Measurements from ENCODE around the gene RCBTB2. TPM values are rescaled to one million over a fixed set of nuclear protein-coding genes. Genes with fewer than 3 reads are reported as not detected.
A peak's percentile ranks its signal among the peaks of the same experiment; 100 is the strongest.

Gene RCBTB2
- 17.5 TPM for polyA plus RNA-seq (2013, experiment 1 of 2)
- polyA plus RNA-seq (2013, experiment 2 of 2), result 17.4 TPM

DNA sequence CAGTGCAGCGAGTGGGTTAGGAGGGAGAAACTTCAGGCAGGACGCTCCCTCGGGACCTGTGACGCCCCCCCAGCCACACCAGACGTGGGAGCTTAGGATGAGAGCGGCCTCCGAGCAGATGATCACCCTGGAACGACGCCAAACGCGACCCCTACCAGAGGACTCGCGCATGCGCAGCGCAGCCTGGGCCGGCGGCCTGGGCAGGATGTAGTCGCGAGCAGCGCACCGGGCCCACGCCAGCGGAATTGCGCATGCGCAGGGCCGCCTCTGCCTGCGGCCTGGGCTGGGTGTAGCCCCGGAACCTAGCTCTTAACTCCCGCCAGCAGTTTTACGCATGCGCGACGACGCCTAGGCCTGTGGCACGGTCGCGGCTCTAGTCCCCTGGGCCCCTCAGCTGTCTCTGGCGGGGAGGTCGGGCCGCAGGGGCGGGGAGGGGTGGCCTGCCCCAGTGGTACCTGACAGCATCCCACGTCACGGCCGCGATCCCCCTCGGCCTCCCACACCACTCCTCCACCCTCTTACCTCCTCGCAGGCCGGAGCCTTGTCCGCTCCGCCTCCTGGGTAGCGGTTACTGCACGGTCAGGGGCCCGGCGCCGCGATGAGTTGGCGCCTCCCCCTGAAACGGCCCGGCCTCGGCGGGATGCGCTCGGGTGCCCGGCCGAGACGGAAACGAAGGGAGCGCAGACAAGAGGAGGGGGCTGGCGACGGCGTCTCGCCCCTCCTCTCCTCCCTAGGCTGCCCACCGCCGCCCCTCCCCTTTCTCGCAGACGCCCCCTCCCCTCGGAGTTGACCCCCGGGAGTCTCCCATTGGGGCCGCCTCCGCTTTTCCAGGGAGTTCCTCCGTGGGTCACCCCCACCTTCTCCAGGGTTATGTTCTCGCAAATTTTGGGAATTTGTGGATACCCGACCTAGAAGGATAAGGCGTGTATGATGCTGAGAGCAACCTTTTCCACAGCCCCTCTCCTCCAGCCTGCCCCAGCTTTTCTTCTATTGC lies at the start of gene RCBTB2:
TSS of gene RCBTB2 (minus strand) at position 575 of the 994 bp plus-strand sequence. CDS start 11,141 bp downstream, outside the sequence.
- H3K4me1 ChIP-seq (ENCODE audit: control insufficient read depth in 2 of 2, insufficient read depth in 1 of 2, low read depth in 1 of 2, low read length in 2 of 2), result peaks cover 0 to 9% of the 10 kb centered on the region in 2 donors
- H3K9me3 ChIP-seq (replicated peaks in 1 of 2; ENCODE audit: control insufficient read depth in 2 of 2, insufficient read depth in 1 of 2, low read depth in 1 of 2, low read length in 2 of 2), result no peaks in the 10 kb centered on the region
- no peak within 1 kb of the TSS for H3K4ac ChIP-seq (ENCODE audit: low read length)
- H3K36me3 ChIP-seq (replicated peaks in 1 of 2; ENCODE audit: control insufficient read depth in 2 of 2, insufficient read depth in 2 of 2, low read length in 2 of 2), result no peaks in the 10 kb centered on the region
- H3K4me2 ChIP-seq (ENCODE audit: insufficient read depth, low read length, poor library complexity, severe bottlenecking), result peak within 1 kb of the TSS; percentile 75
- H4K91ac ChIP-seq (ENCODE audit: low read depth, low read length, poor library complexity), result no peak within 1 kb of the TSS
- peak within 1 kb of the TSS; percentile 77 to 90 for H3K4me3 ChIP-seq (ENCODE audit: low read length in 2 of 2)
- peak within 1 kb of the TSS; percentile 92 for H3K14ac ChIP-seq (ENCODE audit: low read length)
- peak; percentile 97 for DNase-seq (ENCODE audit: low spot score)
- H2BK120ac ChIP-seq (ENCODE audit: low read depth, low read length), result peak within 1 kb of the TSS; percentile 62
- H2AFZ ChIP-seq (ENCODE audit: low read length), result peak within 1 kb of the TSS; percentile 98
- H3K79me1 ChIP-seq (ENCODE audit: low read depth, low read length), result no peaks in the 10 kb centered on the region
- H2BK12ac ChIP-seq (ENCODE audit: low read length), result peak within 1 kb of the TSS; percentile 53
- peak within 1 kb of the TSS; percentile 93 for H2BK5ac ChIP-seq (ENCODE audit: low read length)
- WGBS, 2 donors (ENCODE audit: extremely low coverage in 2 of 2, insufficient read length in 2 of 2, insufficient replicate concordance in 1 of 2), result no CpG with 5 or more reads among the region's 84 CpGs
- H3K9ac ChIP-seq (ENCODE audit: low read depth, low read length, poor library complexity), result peak within 1 kb of the TSS; percentile 98
- H3K27ac ChIP-seq (replicated peaks; ENCODE audit: low read length), result peak within 1 kb of the TSS; percentile 96
- no peak within 1 kb of the TSS for H2BK15ac ChIP-seq (ENCODE audit: low read length)
- H3K18ac ChIP-seq (ENCODE audit: low read length), result peak within 1 kb of the TSS; percentile 100
- H4K8ac ChIP-seq (ENCODE audit: low read depth, low read length), result peak within 1 kb of the TSS; percentile 99
- peaks cover 0 to 11% (median 0%) of the 10 kb centered on the region in 3 experiments for H3K27me3 ChIP-seq (ENCODE audit: control insufficient read depth in 3 of 3, insufficient read depth in 3 of 3, low read depth in 1 of 3, low read length in 3 of 3)
- peak within 1 kb of the TSS; percentile 82 for H3K23ac ChIP-seq (ENCODE audit: low read depth, low read length, poor library complexity)
- peak within 1 kb of the TSS; percentile 82 for H2AK5ac ChIP-seq (ENCODE audit: low read depth, low read length)

GRCh38 chr13:48582084-48582483 lies 49.2 kb upstream of the RCBTB2 start:
- Histone ChIP-seq H4K91ac (ENCODE audit: low read depth, low read length, poor library complexity) (peak overlapping the region; percentile 86), H3K36me3 (replicated peaks in 1 of 2; ENCODE audit: control insufficient read depth in 2 of 2, insufficient read depth in 2 of 2, low read length in 2 of 2) (no peaks in the 10 kb centered on the region), H3K14ac (ENCODE audit: low read length) (no peak overlapping the region), H3K27me3 (ENCODE audit: control insufficient read depth in 3 of 3, insufficient read depth in 3 of 3, low read depth in 1 of 3, low read length in 3 of 3) (no peaks in the 10 kb centered on the region), H2BK5ac (ENCODE audit: low read length) (peak overlapping the region; percentile 21), H2AFZ (ENCODE audit: low read length) (no peak overlapping the region), H3K27ac (replicated peaks; ENCODE audit: low read length) (no peak overlapping the region), H3K4ac (ENCODE audit: low read length) (no peak overlapping the region), H3K4me3 (ENCODE audit: low read length in 2 of 2) (no peak overlapping the region), H3K79me1 (ENCODE audit: low read depth, low read length) (no peaks in the 10 kb centered on the region), H4K8ac (ENCODE audit: low read depth, low read length) (no peak overlapping the region), H3K23ac (ENCODE audit: low read depth, low read length, poor library complexity) (no peak overlapping the region), H3K9ac (ENCODE audit: low read depth, low read length, poor library complexity) (no peak overlapping the region), H3K18ac (ENCODE audit: low read length) (peak overlapping the region; percentile 39), H3K4me1 (ENCODE audit: control insufficient read depth in 2 of 2, insufficient read depth in 1 of 2, low read depth in 1 of 2, low read length in 2 of 2) (peaks cover 0 to 10% of the 10 kb centered on the region in 2 donors), H3K9me3 (replicated peaks in 1 of 2; ENCODE audit: control insufficient read depth in 2 of 2, insufficient read depth in 1 of 2, low read depth in 1 of 2, low read length in 2 of 2) (no peaks in the 10 kb centered on the region), H2AK5ac (ENCODE audit: low read depth, low read length) (peak overlapping the region; percentile 82), H3K4me2 (ENCODE audit: insufficient read depth, low read length, poor library complexity, severe bottlenecking) (no peak overlapping the region), H2BK15ac (ENCODE audit: low read length) (no peak overlapping the region), H2BK120ac (ENCODE audit: low read depth, low read length) (no peak overlapping the region), H2BK12ac (ENCODE audit: low read length) (no peak overlapping the region)
- DNase-seq (ENCODE audit: low spot score), result no peak
- WGBS, 2 donors (ENCODE audit: extremely low coverage in 2 of 2, insufficient read length in 2 of 2, insufficient replicate concordance in 1 of 2), result no CpG with 5 or more reads among the region's 3 CpGs

DNA sequence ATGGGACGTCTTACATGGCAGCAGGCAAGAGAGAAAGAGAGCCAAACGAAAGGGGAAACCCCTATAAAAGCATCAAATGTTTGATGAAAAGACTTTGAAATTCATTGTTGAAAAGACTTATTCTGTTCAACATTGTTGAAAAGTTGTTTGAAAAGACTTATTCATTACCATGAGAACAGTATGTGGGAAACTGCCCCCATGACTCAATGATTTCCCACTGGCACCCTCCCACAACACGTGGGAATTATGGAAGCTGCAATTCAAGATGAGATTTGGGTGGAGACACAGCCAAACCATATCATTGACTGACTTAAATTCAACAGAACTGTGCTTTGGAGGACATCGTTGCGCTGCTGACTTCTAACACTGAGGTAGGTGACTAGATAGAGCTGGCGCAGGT lies 48.0 kb upstream of the RCBTB2 start:
- H4K91ac ChIP-seq (ENCODE audit: low read depth, low read length, poor library complexity), result no peak overlapping the region
- WGBS, 2 donors (ENCODE audit: extremely low coverage in 2 of 2, insufficient read length in 2 of 2, insufficient replicate concordance in 1 of 2), result no CpG with 5 or more reads among the region's 6 CpGs
- H3K18ac ChIP-seq (ENCODE audit: low read length), result no peak overlapping the region
- H3K4me3 ChIP-seq (ENCODE audit: low read length in 2 of 2), result no peak overlapping the region
- no peak overlapping the region for H2BK12ac ChIP-seq (ENCODE audit: low read length)
- H2BK120ac ChIP-seq (ENCODE audit: low read depth, low read length), result no peak overlapping the region
- H2BK15ac ChIP-seq (ENCODE audit: low read length), result no peak overlapping the region
- no peak overlapping the region for H3K9ac ChIP-seq (ENCODE audit: low read depth, low read length, poor library complexity)
- no peak overlapping the region for H4K8ac ChIP-seq (ENCODE audit: low read depth, low read length)
- no peak overlapping the region for H2AK5ac ChIP-seq (ENCODE audit: low read depth, low read length)
- H3K9me3 ChIP-seq (replicated peaks in 1 of 2; ENCODE audit: control insufficient read depth in 2 of 2, insufficient read depth in 1 of 2, low read depth in 1 of 2, low read length in 2 of 2), result no peaks in the 10 kb centered on the region
- H3K4me2 ChIP-seq (ENCODE audit: insufficient read depth, low read length, poor library complexity, severe bottlenecking), result no peak overlapping the region
- H3K79me1 ChIP-seq (ENCODE audit: low read depth, low read length), result no peaks in the 10 kb centered on the region
- H3K36me3 ChIP-seq (replicated peaks in 1 of 2; ENCODE audit: control insufficient read depth in 2 of 2, insufficient read depth in 2 of 2, low read length in 2 of 2), result no peaks in the 10 kb centered on the region
- peak overlapping the region; percentile 26 for H2AFZ ChIP-seq (ENCODE audit: low read length)
- H3K4ac ChIP-seq (ENCODE audit: low read length), result no peak overlapping the region
- H3K4me1 ChIP-seq (ENCODE audit: control insufficient read depth in 2 of 2, insufficient read depth in 1 of 2, low read depth in 1 of 2, low read length in 2 of 2), result peaks cover 0 to 6% of the 10 kb centered on the region in 2 donors
- H3K27me3 ChIP-seq (ENCODE audit: control insufficient read depth in 3 of 3, insufficient read depth in 3 of 3, low read depth in 1 of 3, low read length in 3 of 3), result no peaks in the 10 kb centered on the region
- no peak for DNase-seq (ENCODE audit: low spot score)
- no peak overlapping the region for H3K27ac ChIP-seq (replicated peaks; ENCODE audit: low read length)
- no peak overlapping the region for H3K23ac ChIP-seq (ENCODE audit: low read depth, low read length, poor library complexity)
- H2BK5ac ChIP-seq (ENCODE audit: low read length), result no peak overlapping the region
- H3K14ac ChIP-seq (ENCODE audit: low read length), result no peak overlapping the region

- Histone ChIP-seq H3K23ac (ENCODE audit: low read depth, low read length, poor library complexity) (no peak overlapping the region), H4K91ac (ENCODE audit: low read depth, low read length, poor library complexity) (no peak overlapping the region), H3K27ac (replicated peaks; ENCODE audit: low read length) (no peak overlapping the region), H3K18ac (ENCODE audit: low read length) (no peak overlapping the region), H3K4me2 (ENCODE audit: insufficient read depth, low read length, poor library complexity, severe bottlenecking) (no peak overlapping the region), H2BK12ac (ENCODE audit: low read length) (no peak overlapping the region), H3K36me3 (replicated peaks in 1 of 2; ENCODE audit: control insufficient read depth in 2 of 2, insufficient read depth in 2 of 2, low read length in 2 of 2) (no peaks in the 10 kb centered on the region), H3K4me1 (ENCODE audit: control insufficient read depth in 2 of 2, insufficient read depth in 1 of 2, low read depth in 1 of 2, low read length in 2 of 2) (peaks cover 0 to 6% of the 10 kb centered on the region in 2 donors), H4K8ac (ENCODE audit: low read depth, low read length) (no peak overlapping the region), H2BK5ac (ENCODE audit: low read length) (no peak overlapping the region), H3K14ac (ENCODE audit: low read length) (no peak overlapping the region), H2BK15ac (ENCODE audit: low read length) (no peak overlapping the region), H3K4me3 (ENCODE audit: low read length in 2 of 2) (no peak overlapping the region), H3K79me1 (ENCODE audit: low read depth, low read length) (no peaks in the 10 kb centered on the region), H3K4ac (ENCODE audit: low read length) (no peak overlapping the region), H2BK120ac (ENCODE audit: low read depth, low read length) (no peak overlapping the region), H3K27me3 (ENCODE audit: control insufficient read depth in 3 of 3, insufficient read depth in 3 of 3, low read depth in 1 of 3, low read length in 3 of 3) (no peaks in the 10 kb centered on the region), H3K9ac (ENCODE audit: low read depth, low read length, poor library complexity) (no peak overlapping the region), H2AFZ (ENCODE audit: low read length) (peak overlapping the region; percentile 26), H2AK5ac (ENCODE audit: low read depth, low read length) (no peak overlapping the region), H3K9me3 (replicated peaks in 1 of 2; ENCODE audit: control insufficient read depth in 2 of 2, insufficient read depth in 1 of 2, low read depth in 1 of 2, low read length in 2 of 2) (no peaks in the 10 kb centered on the region)
- peak; percentile 52 for DNase-seq (ENCODE audit: low spot score)
- WGBS, 2 donors (ENCODE audit: extremely low coverage in 2 of 2, insufficient read length in 2 of 2, insufficient replicate concordance in 1 of 2), result no CpG with 5 or more reads among the region's 8 CpGs
These were observed 47.4 kb upstream of the RCBTB2 start for GRCh38 chr13:48580185-48580803.

Data from neuronal stem cell (in vitro differentiated cells).